Measurements from ENCODE around the gene TMIGD3. TPM values are rescaled to one million over a fixed set of nuclear protein-coding genes. Genes with fewer than 3 reads are reported as not detected.

The TMIGD3 gene
- total RNA-seq, 1 donor from 2014 or later = 0.32 TPM

GRCh38 chr1:111512132-111512889, 8.9 kb upstream of the TMIGD3 start:
- intact Hi-C loops (cut with DNase I) = loop anchor here (10.0 kb wide), 1 partner anchor 112 kb away; no protein-coding TSS in a partner anchor
- no peak for DNase-seq (ENCODE audit: low spot score)

GRCh38 chr1:111511370-111511769, 7.9 kb upstream of the TMIGD3 start:
- intact Hi-C loops (cut with DNase I) = loop anchor here (10.0 kb wide), 1 partner anchor 113 kb away; no protein-coding TSS in a partner anchor
- no peak for DNase-seq (ENCODE audit: low spot score)

- DNase-seq (ENCODE audit: low spot score) = peak; percentile 80
- intact Hi-C loops (cut with DNase I) = loop anchor here (2.0 to 10.0 kb wide), 6 partner anchors 27 to 247 kb away; partner anchors contain the start of genes DDX20 and INKA2
Measured at GRCh38 chr1:111509997-111510375, 6.6 kb upstream of the TMIGD3 start.

GRCh38 chr1:111507411-111508201, 4.2 kb upstream of the TMIGD3 start:
- intact Hi-C loops (cut with DNase I) = loop anchor here (2.0 to 5.0 kb wide), 5 partner anchors 25 to 250 kb away; partner anchors contain the start of genes DDX20 and INKA2
- DNase-seq (ENCODE audit: low spot score) = peak; percentile 90

GRCh38 chr1:111506561-111506960, 3.1 kb upstream of the TMIGD3 start:
- intact Hi-C loops (cut with DNase I) = loop anchor here (5.0 kb wide), 2 partner anchors 231 to 251 kb away; partner anchors contain the start of genes DDX20 and INKA2
- no peak for DNase-seq (ENCODE audit: low spot score)

- intact Hi-C loops (cut with DNase I) = loop anchor here (5.0 kb wide), 2 partner anchors 232 to 252 kb away; partner anchors contain the start of genes DDX20 and INKA2
- DNase-seq (ENCODE audit: low spot score) = no peak
Measured at GRCh38 chr1:111505641-111506119, 2.2 kb upstream of the TMIGD3 start.

- intact Hi-C loops (cut with DNase I) = no loop called here
Measured at GRCh38 chr1:111504097-111504496, 664 bp upstream of the TMIGD3 start.

GRCh38 chr1:111501645-111502044, 1.8 kb downstream of the TMIGD3 start:
- no peak for DNase-seq (ENCODE audit: low spot score)
- intact Hi-C loops (cut with DNase I) = no loop called here

More at GRCh38 chr1:111504097-111504496, 664 bp upstream of the TMIGD3 start:
- no peak for DNase-seq (ENCODE audit: low spot score)

- intact Hi-C loops (cut with DNase I) = no loop called here
- no peak for DNase-seq (ENCODE audit: low spot score)
Measured at GRCh38 chr1:111499026-111499785, 4.2 kb downstream of the TMIGD3 start.

GRCh38 chr1:111497592-111497991, 5.8 kb downstream of the TMIGD3 start:
- no peak for DNase-seq (ENCODE audit: low spot score)
- intact Hi-C loops (cut with DNase I) = no loop called here

GRCh38 chr1:111496398-111496797, 7.0 kb downstream of the TMIGD3 start:
- no peak for DNase-seq (ENCODE audit: low spot score)
- intact Hi-C loops (cut with DNase I) = no loop called here

- DNase-seq (ENCODE audit: low spot score) = no peak
- intact Hi-C loops (cut with DNase I) = no loop called here
Measured at GRCh38 chr1:111491070-111491469, 12.4 kb downstream of the TMIGD3 start.

GRCh38 chr1:111490220-111490619, 13.2 kb downstream of the TMIGD3 start:
- intact Hi-C loops (cut with DNase I) = no loop called here
- no peak for DNase-seq (ENCODE audit: low spot score)

GRCh38 chr1:111489604-111490003, 13.8 kb downstream of the TMIGD3 start:
- intact Hi-C loops (cut with DNase I) = no loop called here
- no peak for DNase-seq (ENCODE audit: low spot score)

- intact Hi-C loops (cut with DNase I) = no loop called here
- no peak for DNase-seq (ENCODE audit: low spot score)
Measured at GRCh38 chr1:111488669-111489068, 14.8 kb downstream of the TMIGD3 start.

- DNase-seq (ENCODE audit: low spot score) = no peak
- intact Hi-C loops (cut with DNase I) = no loop called here
Measured at GRCh38 chr1:111487133-111487532, 16.3 kb downstream of the TMIGD3 start.

- intact Hi-C loops (cut with DNase I) = no loop called here
- no peak for DNase-seq (ENCODE audit: low spot score)
Measured at GRCh38 chr1:111486431-111486830, 17.0 kb downstream of the TMIGD3 start.

GRCh38 chr1:111484391-111485026, 18.9 kb downstream of the TMIGD3 start:
- intact Hi-C loops (cut with DNase I) = loop anchor here (5.0 kb wide), 1 partner anchor 228 kb away; no protein-coding TSS in a partner anchor
- DNase-seq (ENCODE audit: low spot score) = no peak

GRCh38 chr1:111483876-111484275, 19.6 kb downstream of the TMIGD3 start:
- DNase-seq (ENCODE audit: low spot score) = no peak

More at GRCh38 chr1:111483876-111484275, 19.6 kb downstream of the TMIGD3 start:
- intact Hi-C loops (cut with DNase I) = loop anchor here (2.0 to 5.0 kb wide), 2 partner anchors 25 to 228 kb away; no protein-coding TSS in a partner anchor
